Fibroblast of lung (primary cell): ENCODE results near the gene ATP11A. TPM values are rescaled to one million over a fixed set of nuclear protein-coding genes. Genes with fewer than 3 reads are reported as not detected.
A peak's percentile ranks its signal among the peaks of the same experiment; 100 is the strongest.

Experiments used
- DNase-seq, 2 donors: peaks; one replicate each; pipeline versions ENCODE4 v3.0.0 to v3.0.0-alpha.2; 2010; ENCODE audit warnings: low read depth in 2 of 2
- H2AFZ ChIP-seq: 2 replicates; pipeline ENCODE4 v1.5.1; 2012; ENCODE audit warnings: low read length, control low read depth, inconsistent platforms
- H3K27ac ChIP-seq: 2 replicates; pipeline ENCODE4 v1.5.1; 2011; ENCODE audit warnings: low read length, control low read depth; ENCODE audit not compliant: insufficient read depth
- H3K27me3 ChIP-seq: 2 replicates; pipeline ENCODE4 v1.5.1; 2011; ENCODE audit warnings: mild to moderate bottlenecking, low read length; ENCODE audit not compliant: control insufficient read depth, insufficient read depth
- H3K36me3 ChIP-seq: 2 replicates; pipeline ENCODE4 v1.5.1; 2011; ENCODE audit warnings: low read length; ENCODE audit not compliant: control insufficient read depth, insufficient read depth
- H3K4me1 ChIP-seq: 2 replicates; pipeline ENCODE4 v1.5.1; 2011; ENCODE audit warnings: low read length; ENCODE audit not compliant: control insufficient read depth, insufficient read depth; ENCODE audit errors: extremely low read depth
- H3K4me2 ChIP-seq: 2 replicates; pipeline ENCODE4 v1.5.1; 2011; ENCODE audit warnings: low read length, control low read depth; ENCODE audit not compliant: insufficient read depth; ENCODE audit errors: extremely low read depth
- H3K4me3 ChIP-seq, 4 experiments: fragments of 200-600 bp in 1 of 4; sonication (generic) in 1 of 4; replicated peaks in 1 of 4; 2 replicates each; pipeline ENCODE4 v1.5.1; 2011 to 2016; ENCODE audit warnings: low read length in 4 of 4, low read depth in 3 of 4, mild to moderate bottlenecking in 3 of 4, control low read depth in 2 of 4, inconsistent platforms in 1 of 4, mixed read lengths in 1 of 4; ENCODE audit not compliant: insufficient read depth in 1 of 4; ENCODE audit errors: control extremely low read depth in 1 of 4
- H3K79me2 ChIP-seq: 2 replicates; pipeline ENCODE4 v1.5.1; 2012; ENCODE audit warnings: mild to moderate bottlenecking, low read length, inconsistent platforms; ENCODE audit not compliant: control insufficient read depth, insufficient read depth
- H3K9ac ChIP-seq: 2 replicates; pipeline ENCODE4 v1.5.1; 2011; ENCODE audit warnings: mild to moderate bottlenecking, low read length, control low read depth; ENCODE audit not compliant: insufficient read depth
- H3K9me3 ChIP-seq: 2 replicates; pipeline ENCODE4 v1.5.1; 2012; ENCODE audit warnings: low read depth, low read length; ENCODE audit not compliant: control insufficient read depth, insufficient read depth
- H4K20me1 ChIP-seq: 2 replicates; pipeline ENCODE4 v1.5.1; 2011; ENCODE audit warnings: low read length; ENCODE audit not compliant: control insufficient read depth, insufficient read depth; ENCODE audit errors: extremely low read depth
- EZH2 ChIP-seq: IDR thresholded peaks from 2 replicates; pipeline ENCODE4 v1.5.1; 2012; ENCODE audit warnings: low read length, control low read depth, mild to moderate bottlenecking; ENCODE audit errors: missing control alignments
- polyA plus RNA-seq, 2 donors: library from polyadenylated mRNA; depleted of rRNA in 1 of 2; stranded (reverse) in 1 of 2; unstranded in 1 of 2; fragments of >200 nt; gene quantifications; 2 replicates each; pipeline ENCODE4 v1.2.1, GENCODE V29; 2011 to 2012; ENCODE audit warnings: missing spikeins in 1 of 2
- total RNA-seq: library from RNA; depleted of rRNA; stranded (reverse); fragments of >200 nt; gene quantifications from 2 replicates; pipeline ENCODE4 v1.2.1, GENCODE V29; 2014
- TF ChIP-seq, protein P1 (sequence below), 2 donors: IDR thresholded peaks in 1 of 2; conservative IDR thresholded peaks in 1 of 2; 1 replicate in 1 of 2; 2 replicates in 1 of 2; pipeline ENCODE4 v1.5.1; 2011 to 2012; ENCODE audit warnings: low read length in 2 of 2, control low read depth in 1 of 2, inconsistent platforms in 1 of 2, low read depth in 1 of 2, mild to moderate bottlenecking in 1 of 2

ATP11A gene
- total and polyA plus RNA-seq, 2 donors (not counting 1 experiment from before 2014, with no cell fraction given) = 2.3 to 7.8 TPM

DNA sequence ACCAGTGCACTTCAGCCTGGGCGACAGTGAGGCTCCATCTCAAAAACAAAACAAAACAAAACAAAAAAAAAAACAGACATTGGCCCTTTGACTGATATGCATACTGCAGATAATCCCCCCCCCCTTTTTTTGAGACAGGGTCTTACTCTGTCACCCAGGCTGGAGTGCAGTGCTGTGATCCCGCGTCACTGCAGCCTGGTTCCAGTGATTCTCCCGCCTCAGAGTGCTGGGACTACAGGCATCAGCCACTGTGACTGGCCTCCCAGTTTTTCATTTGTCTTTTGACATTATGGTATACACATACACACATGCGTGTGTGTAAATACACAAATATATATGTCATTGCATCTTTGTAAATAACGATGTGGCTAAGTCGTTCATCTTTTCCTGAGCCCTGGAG, 61.8 kb downstream of the ATP11A start:
- H3K36me3 ChIP-seq = no peaks in the 10 kb centered on the region
- no peak overlapping the region for H3K4me3 ChIP-seq

DNA sequence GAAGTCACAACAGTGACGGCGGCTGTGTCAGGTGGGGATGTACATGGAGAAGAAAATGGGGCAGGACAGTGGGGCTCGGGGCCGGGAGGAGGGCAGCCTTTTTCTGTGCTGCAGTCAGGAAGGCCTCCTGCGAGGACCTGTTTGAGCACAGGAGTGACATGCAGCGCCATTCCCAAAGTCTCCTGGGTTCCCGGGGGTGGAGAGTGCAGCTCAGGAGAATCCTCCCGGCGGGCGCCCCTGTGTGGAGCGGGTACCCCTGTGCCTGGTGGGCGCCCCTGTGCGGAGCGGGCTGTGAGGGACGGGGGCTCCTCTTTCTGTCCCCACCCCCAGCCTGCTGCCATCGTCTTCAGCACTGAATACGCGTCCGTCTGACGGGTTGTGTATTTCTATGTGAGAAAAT, 62.4 kb downstream of the ATP11A start:
- H3K4me1 ChIP-seq = no peaks in the 10 kb centered on the region
- no peaks in the 10 kb centered on the region for H3K27me3 ChIP-seq
- H3K36me3 ChIP-seq = no peaks in the 10 kb centered on the region
- no peak overlapping the region for H2AFZ ChIP-seq
- H4K20me1 ChIP-seq = no peaks in the 10 kb centered on the region
- no peak for DNase-seq
- H3K27ac ChIP-seq = no peak overlapping the region
- H3K9ac ChIP-seq = no peak overlapping the region
- H3K4me3 ChIP-seq = no peak overlapping the region
- TF ChIP-seq EZH2 = no peak
- TF ChIP-seq, protein P1, sequence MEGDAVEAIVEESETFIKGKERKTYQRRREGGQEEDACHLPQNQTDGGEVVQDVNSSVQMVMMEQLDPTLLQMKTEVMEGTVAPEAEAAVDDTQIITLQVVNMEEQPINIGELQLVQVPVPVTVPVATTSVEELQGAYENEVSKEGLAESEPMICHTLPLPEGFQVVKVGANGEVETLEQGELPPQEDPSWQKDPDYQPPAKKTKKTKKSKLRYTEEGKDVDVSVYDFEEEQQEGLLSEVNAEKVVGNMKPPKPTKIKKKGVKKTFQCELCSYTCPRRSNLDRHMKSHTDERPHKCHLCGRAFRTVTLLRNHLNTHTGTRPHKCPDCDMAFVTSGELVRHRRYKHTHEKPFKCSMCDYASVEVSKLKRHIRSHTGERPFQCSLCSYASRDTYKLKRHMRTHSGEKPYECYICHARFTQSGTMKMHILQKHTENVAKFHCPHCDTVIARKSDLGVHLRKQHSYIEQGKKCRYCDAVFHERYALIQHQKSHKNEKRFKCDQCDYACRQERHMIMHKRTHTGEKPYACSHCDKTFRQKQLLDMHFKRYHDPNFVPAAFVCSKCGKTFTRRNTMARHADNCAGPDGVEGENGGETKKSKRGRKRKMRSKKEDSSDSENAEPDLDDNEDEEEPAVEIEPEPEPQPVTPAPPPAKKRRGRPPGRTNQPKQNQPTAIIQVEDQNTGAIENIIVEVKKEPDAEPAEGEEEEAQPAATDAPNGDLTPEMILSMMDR (conservative IDR thresholded peaks at IDR 0.05 in 1 of 2, IDR thresholded peaks at IDR 0.05 in 1 of 2; ENCODE audit: low read depth in 1 of 2, low read length in 2 of 2) = no peak
- H3K4me2 ChIP-seq = no peak overlapping the region
- no peaks in the 10 kb centered on the region for H3K9me3 ChIP-seq
- H3K79me2 ChIP-seq = no peaks in the 10 kb centered on the region

More for the DNA sequence above, 61.8 kb downstream of the ATP11A start:
- no peak for TF ChIP-seq EZH2
- TF ChIP-seq, protein P1 (conservative IDR thresholded peaks at IDR 0.05 in 1 of 2, IDR thresholded peaks at IDR 0.05 in 1 of 2; ENCODE audit: low read depth in 1 of 2, low read length in 2 of 2) = no peak
- Histone ChIP-seq H4K20me1 (no peaks in the 10 kb centered on the region), H3K27ac (no peak overlapping the region), H2AFZ (no peak overlapping the region), H3K4me2 (no peak overlapping the region), H3K9me3 (no peaks in the 10 kb centered on the region), H3K4me1 (no peaks in the 10 kb centered on the region), H3K27me3 (no peaks in the 10 kb centered on the region), H3K9ac (no peak overlapping the region), H3K79me2 (no peaks in the 10 kb centered on the region)
- DNase-seq = no peak

DNA sequence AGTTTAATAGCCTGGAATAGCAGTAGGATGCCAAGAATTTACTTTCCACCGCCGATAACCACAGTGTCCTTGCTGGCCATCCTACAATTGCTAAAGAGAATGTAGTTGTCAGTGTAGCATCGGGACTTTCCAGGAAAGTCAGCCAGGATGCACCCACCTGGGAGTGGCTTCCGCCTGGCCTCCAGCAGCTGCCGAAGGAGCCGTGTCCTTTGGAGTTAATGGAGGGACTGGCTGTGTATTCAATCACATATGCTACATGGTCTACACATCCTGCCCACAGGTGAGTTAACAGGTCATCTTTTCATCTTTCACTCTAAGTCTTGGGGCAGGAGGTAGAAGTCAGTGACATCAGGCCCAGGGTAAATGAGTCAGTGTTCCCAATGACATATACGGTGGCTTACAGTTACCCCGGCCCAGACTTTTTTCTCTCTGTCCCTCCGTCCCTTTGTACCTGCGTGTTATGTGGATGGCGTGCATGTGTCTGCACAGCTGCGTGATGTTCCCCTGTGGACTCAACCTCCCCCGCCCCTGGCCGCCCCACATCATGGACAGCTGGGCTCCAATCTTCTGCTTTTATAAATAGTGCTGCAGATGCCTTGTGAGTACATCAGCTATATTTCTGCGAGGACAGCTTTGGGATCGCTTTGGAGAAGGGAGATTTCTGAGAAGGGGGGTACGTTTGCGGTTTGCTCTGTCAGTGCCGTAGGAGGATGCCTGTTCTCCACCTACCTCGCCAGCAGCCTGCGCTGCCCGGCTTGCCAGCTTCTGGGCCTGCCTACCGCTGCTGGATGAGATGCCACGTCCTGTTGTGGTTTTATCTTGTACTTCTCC, 63.1 kb downstream of the ATP11A start:
- no peaks in the 10 kb centered on the region for H3K9me3 ChIP-seq
- no peak overlapping the region for H3K4me3 ChIP-seq
- no peaks in the 10 kb centered on the region for H4K20me1 ChIP-seq
- no peaks in the 10 kb centered on the region for H3K27me3 ChIP-seq
- H3K4me1 ChIP-seq = no peaks in the 10 kb centered on the region
- H3K79me2 ChIP-seq = no peaks in the 10 kb centered on the region
- DNase-seq = peak in 1 of 2 donors; percentile 45
- no peak overlapping the region for H3K27ac ChIP-seq
- no peaks in the 10 kb centered on the region for H3K36me3 ChIP-seq
- no peak overlapping the region for H3K9ac ChIP-seq
- H3K4me2 ChIP-seq = no peak overlapping the region
- H2AFZ ChIP-seq = no peak overlapping the region
- TF ChIP-seq EZH2 = no peak
- TF ChIP-seq, protein P1 (conservative IDR thresholded peaks at IDR 0.05 in 1 of 2, IDR thresholded peaks at IDR 0.05 in 1 of 2; ENCODE audit: low read depth in 1 of 2, low read length in 2 of 2) = no peak
